Astrocyte of the spinal cord (primary cell): ENCODE measurements around the gene UBXN6.

Experiments used
- DNase-seq: peaks from one replicate; pipeline ENCODE4 v3.0.0; 2011; ENCODE audit warnings: low read depth, low spot score
- H3K4me3 ChIP-seq: 2 replicates; pipeline ENCODE4 v1.5.1; 2011; ENCODE audit warnings: low read depth, mild to moderate bottlenecking, low read length, moderate library complexity
- CTCF ChIP-seq: IDR thresholded peaks from 2 replicates; pipeline ENCODE4 v1.5.1; 2012; ENCODE audit warnings: low read depth, mild to moderate bottlenecking, low read length, inconsistent platforms
- in situ Hi-C: cut with HindIII; loops from 2 replicates; pipeline ENCODE4 v1.10.0; 2017; ENCODE audit warnings: low sequenced_read_pairs

Gene UBXN6

DNA sequence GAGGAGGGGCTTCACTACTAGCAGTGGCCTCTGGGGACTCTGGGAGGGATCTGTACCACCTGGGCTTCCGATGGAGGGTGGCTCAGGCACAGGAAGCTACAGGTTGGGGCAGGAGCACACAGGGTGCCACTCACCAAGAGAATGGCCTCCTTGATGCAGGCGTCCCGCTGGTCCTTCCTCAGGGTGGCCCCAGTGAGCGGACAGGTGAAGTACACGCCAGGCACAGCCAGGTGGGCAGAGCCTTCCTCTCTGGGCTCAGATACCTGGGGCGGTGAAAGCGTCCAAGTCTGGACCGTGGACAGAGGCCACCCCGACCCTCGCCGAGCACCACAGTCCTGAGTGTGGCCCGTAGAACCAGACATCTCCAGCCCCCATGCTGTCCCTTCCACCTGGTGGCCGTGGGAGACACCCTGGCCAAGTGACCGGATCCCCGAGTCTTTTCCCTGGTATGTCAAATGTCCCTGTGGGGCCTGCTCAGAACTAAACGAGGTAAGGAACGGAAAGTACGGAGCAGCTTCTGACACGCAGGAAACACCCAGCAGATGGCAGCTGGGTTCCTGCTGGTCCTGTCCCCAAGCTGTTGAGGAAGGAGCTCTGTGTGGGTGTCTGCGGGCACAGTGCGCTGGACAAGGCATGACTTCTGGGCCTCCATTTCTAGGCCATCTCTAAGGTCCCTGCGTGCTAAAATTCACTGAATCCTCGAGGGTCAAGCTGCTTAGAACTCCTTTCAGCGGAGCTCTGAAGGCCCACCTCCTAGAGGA lies 5.2 kb downstream of the UBXN6 start:
- no peak for DNase-seq
- no peak for TF ChIP-seq CTCF
- in situ Hi-C loops: no loop called here
- no peak overlapping the region for H3K4me3 ChIP-seq

GRCh38 chr19:4449639-4450028 lies 8.0 kb downstream of the UBXN6 start:
- no peak overlapping the region for H3K4me3 ChIP-seq
- in situ Hi-C loops: no loop called here
- TF ChIP-seq CTCF: no peak
- no peak for DNase-seq

DNA sequence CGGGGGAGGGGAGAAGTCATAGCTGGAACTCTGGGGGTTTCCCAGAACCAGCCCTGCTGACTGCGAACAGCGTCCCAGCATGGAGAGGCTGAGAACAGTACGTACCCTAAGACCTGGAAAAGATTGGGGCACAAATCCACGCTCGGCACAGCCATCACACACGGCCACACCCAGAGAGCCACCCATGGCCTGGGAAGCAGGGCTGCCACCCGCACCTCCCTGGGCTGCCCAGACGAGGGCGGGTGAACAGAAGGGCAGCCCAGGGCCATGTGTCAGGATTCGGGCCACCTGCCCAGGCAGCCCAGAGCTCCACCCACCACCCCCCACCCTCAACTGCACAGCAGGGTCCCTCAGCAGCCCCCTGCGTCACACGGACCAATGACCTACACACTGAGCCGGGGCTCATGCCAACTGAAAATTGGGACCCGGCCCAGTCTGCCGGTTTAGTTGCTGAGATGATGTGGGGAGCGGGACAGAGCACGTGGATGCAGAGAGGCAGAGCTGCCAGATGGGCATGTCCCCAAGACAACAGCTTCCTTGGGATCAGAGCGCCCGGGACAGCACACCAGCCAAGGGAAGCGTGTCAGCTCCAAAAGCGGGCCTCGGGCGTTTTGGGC lies 8.5 kb downstream of the UBXN6 start:
- DNase-seq: no peak
- in situ Hi-C loops: no loop called here
- H3K4me3 ChIP-seq: no peak overlapping the region
- TF ChIP-seq CTCF: no peak

DNA sequence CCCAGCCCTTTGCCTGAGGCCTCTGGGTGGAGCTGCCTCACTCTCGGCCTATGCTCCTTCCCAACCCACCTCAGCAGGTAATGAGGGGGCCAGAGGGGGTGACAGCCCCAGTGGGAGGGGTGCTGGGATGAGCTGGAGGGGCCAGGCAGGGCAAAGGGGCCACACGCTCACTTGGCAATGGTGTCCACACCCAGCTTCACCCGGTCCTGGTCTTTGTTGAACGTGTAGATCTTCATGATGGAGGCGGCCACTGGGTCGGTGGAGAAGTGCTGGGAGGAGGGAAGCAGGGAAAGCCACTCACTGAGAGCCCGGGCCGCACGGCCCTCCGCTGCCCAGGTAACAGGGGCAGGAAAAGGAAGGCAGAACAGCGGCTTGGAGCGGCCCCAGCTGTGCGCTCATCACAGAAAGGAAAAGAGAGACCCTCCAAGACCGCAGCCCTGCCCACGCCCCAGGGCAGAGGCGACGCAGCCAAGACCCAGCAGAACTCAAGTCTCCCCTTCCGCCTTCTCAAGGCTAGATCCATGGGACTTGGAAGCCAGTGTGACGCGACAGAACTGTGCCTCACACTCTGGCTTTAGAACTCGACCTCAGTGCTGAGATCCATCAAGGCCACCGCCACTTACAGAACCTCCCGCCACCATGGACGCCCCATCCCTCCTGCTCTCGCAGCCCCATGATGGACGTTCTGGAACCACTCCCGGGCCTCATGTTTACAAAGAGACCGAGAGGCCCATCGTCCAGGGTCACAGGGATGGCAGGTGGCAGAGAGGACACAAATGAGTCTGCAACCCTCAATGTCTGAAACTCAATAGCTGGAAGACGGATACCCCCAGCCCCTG lies 9.2 kb downstream of the UBXN6 start:
- in situ Hi-C loops: no loop called here
- TF ChIP-seq CTCF: no peak
- no peak for DNase-seq
- no peak overlapping the region for H3K4me3 ChIP-seq

- in situ Hi-C loops: no loop called here
- TF ChIP-seq CTCF: no peak
- no peak overlapping the region for H3K4me3 ChIP-seq
- no peak for DNase-seq
Observed at GRCh38 chr19:4447327-4448146, 10.1 kb downstream of the UBXN6 start.

DNA sequence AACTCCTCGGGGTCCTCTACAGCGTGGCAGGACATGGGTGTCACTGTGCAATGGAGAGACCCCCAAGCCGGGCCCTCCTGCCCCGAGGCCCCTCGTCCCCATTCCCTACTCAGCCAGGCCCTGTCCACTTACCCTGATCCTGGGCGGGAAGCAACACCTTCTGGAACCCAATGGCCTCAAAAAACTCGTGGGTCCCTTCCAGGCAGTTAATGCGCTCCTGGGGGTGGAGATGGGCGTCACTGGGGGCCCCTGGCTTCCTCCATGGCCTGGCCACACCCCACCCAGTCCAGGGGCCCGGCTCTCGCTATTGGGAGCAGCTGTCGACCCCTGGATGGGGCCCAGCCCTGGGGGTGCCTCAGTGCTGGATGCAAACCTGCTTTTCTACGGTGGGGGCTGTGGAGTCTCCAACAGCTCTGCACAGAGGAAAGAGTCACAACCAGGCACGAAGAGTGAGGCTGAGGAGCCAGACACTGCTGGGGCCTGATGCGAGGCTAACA lies 10.8 kb downstream of the UBXN6 start:
- no peak for TF ChIP-seq CTCF
- no peak for DNase-seq
- in situ Hi-C loops: no loop called here
- H3K4me3 ChIP-seq: no peak overlapping the region
